Esophagus squamous epithelium (tissue), 4 donors: Measurements from ENCODE around the gene WDHD1.

ENCODE experiments used
- CTCF ChIP-seq, 6 experiments: fragments of 450-650 bp in 4 of 6; fragments of 200-600 bp in 2 of 6; sonication (generic) in 2 of 6; IDR thresholded peaks; one replicate each; pipeline ENCODE4 v1.5.1; 2016 to 2019; ENCODE audit warnings: antibody characterized with exemption in 6 of 6, mild to moderate bottlenecking in 4 of 6, moderate library complexity in 4 of 6
- POLR2A ChIP-seq, 4 donors: fragments of 450-650 bp; IDR thresholded peaks; one replicate each; pipeline ENCODE4 v1.6.1; 2017; ENCODE audit warnings: antibody characterized with exemption in 4 of 4, mild to moderate bottlenecking in 4 of 4, moderate library complexity in 3 of 4

- TF ChIP-seq CTCF (IDR thresholded peaks at IDR 0.05): no peak
- TF ChIP-seq POLR2A (IDR thresholded peaks at IDR 0.05): no peak
Measured at GRCh38 chr14:55065411-55065810, 38.5 kb upstream of the WDHD1 start.
